ENCODE results near the gene DNAH2.
A peak's percentile ranks its signal among the peaks of the same experiment; 100 is the strongest.

DNAH2 gene

DNA sequence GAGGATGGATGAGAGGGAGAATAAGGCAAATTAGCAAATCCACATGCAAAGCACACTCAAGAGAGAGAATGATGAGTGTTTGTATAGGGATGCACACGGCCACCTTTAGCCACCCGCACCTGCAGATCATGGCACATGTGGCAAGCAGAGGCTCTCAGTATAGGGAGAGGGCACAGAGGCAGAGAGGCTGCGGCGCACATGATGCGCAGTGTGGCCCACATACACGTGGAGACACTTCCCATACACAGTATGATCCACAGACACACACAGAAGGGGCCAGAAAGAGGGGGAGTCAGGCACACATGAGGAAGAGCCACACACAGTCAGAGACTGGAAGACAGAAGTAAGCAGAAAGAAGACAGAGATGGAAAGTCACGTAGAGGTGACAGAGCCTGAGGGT is 164.5 kb downstream of the DNAH2 start:
- DNase-seq, result peak; percentile 85 to 89

DNA sequence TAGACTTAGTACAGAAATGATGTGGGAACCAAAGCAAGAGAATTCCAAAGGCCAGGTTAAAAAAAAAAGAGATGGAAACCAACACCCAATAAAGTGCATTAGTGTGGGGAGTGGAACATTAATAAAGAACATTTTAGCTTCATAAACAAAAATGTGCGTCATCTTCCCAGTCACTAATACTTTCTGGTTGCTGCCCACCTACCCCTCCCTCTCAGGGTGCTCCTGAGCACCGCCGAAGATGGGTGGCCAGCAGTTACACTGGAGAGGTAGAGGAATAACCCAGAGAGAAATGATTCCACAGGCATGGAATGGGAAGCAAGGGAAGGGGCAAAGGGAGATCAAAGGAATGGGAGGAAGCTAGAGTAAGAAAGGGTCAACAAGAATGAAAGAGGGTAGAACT is 165.1 kb downstream of the DNAH2 start:
- DNase-seq, result peak in 1 of 2 experiments; percentile 22
